Activated CD4-positive, CD25-positive, alpha-beta regulatory T cell treated with anti-CD3 and anti-CD28 coated beads, Interleukin-2, amount 50 U/mL, for 24 hours (primary cell): ENCODE measurements around the gene TAF11L2.
"Not testable (repeated sequence)": the region's sequence is repeated elsewhere in the genome, so short reads cannot be mapped to it uniquely, and the experiment has no call there.

ENCODE experiments used
- ATAC-seq, 2 donors: fragments of 150-1000 bp; cut with Tn5 transposase; one replicate each; pipeline ENCODE4 v1.10.0; 2021; ENCODE audit warnings: mild to moderate bottlenecking in 1 of 2, moderate library complexity in 1 of 2

The TAF11L2 gene

GRCh38 chr5:17528369-17528768 is 30.3 kb downstream of the TAF11L2 start, which contains the start of gene TAF11L6:
Gene TAF11L6 (plus strand): TSS chr5:17528669.
- ATAC-seq: not testable (repeated sequence)
